Measurements from ENCODE around the gene OXLD1. TPM values are rescaled to one million over a fixed set of nuclear protein-coding genes. Genes with fewer than 3 reads are reported as not detected.
A peak's percentile ranks its signal among the peaks of the same experiment; 100 is the strongest.

The OXLD1 gene
- polyA plus RNA-seq, 2 donors, result 38.1 to 46.1 TPM

GRCh38 chr17:81693509-81694210 lies 27.3 kb upstream of the OXLD1 start:
- Histone ChIP-seq H3K27me3 (ENCODE audit: control insufficient read depth in 1 of 2, insufficient read depth in 2 of 2, low read length in 2 of 2) (no peaks in the 10 kb centered on the region), H3K27ac (ENCODE audit: low read depth in 2 of 2, low read length in 1 of 2) (no peak overlapping the region), H3K36me3 (ENCODE audit: control insufficient read depth in 2 of 2, insufficient read depth in 2 of 2, low read length in 1 of 2) (peaks cover 34 to 86% of the 10 kb centered on the region in 2 donors), H3K4me1 (ENCODE audit: control insufficient read depth in 2 of 2, insufficient read depth in 2 of 2, low read length in 1 of 2) (peaks cover 5 to 7% of the 10 kb centered on the region in 2 donors), H3K4me3 (ENCODE audit: low read depth in 1 of 2, low read length in 2 of 2) (no peak overlapping the region), H3K9me3 (ENCODE audit: control insufficient read depth in 2 of 2, insufficient read depth in 1 of 2, low read depth in 1 of 2, low read length in 1 of 2) (no peaks in the 10 kb centered on the region)
- WGBS, 2 donors, result 89 to 90% methylated on average over 35 of the region's 35 CpGs

GRCh38 chr17:81691608-81692007 lies 25.2 kb upstream of the OXLD1 start:
- WGBS, 2 donors, result 91 to 96% methylated on average over 17 to 20 of the region's 20 CpGs
- no peaks in the 10 kb centered on the region for H3K27me3 ChIP-seq (ENCODE audit: control insufficient read depth in 1 of 2, insufficient read depth in 2 of 2, low read length in 2 of 2)
- H3K27ac ChIP-seq (ENCODE audit: low read depth in 2 of 2, low read length in 1 of 2), result no peak overlapping the region
- peaks cover 7% of the 10 kb centered on the region in 2 donors for H3K4me1 ChIP-seq (ENCODE audit: control insufficient read depth in 2 of 2, insufficient read depth in 2 of 2, low read length in 1 of 2)
- peaks cover 34 to 94% of the 10 kb centered on the region in 2 donors for H3K36me3 ChIP-seq (ENCODE audit: control insufficient read depth in 2 of 2, insufficient read depth in 2 of 2, low read length in 1 of 2)
- H3K9me3 ChIP-seq (ENCODE audit: control insufficient read depth in 2 of 2, insufficient read depth in 1 of 2, low read depth in 1 of 2, low read length in 1 of 2), result no peaks in the 10 kb centered on the region
- H3K4me3 ChIP-seq (ENCODE audit: low read depth in 1 of 2, low read length in 2 of 2), result no peak overlapping the region

GRCh38 chr17:81691196-81691595 lies 24.8 kb upstream of the OXLD1 start:
- H3K27ac ChIP-seq (ENCODE audit: low read depth in 2 of 2, low read length in 1 of 2), result no peak overlapping the region
- peaks cover 7% of the 10 kb centered on the region in 2 donors for H3K4me1 ChIP-seq (ENCODE audit: control insufficient read depth in 2 of 2, insufficient read depth in 2 of 2, low read length in 1 of 2)
- H3K9me3 ChIP-seq (ENCODE audit: control insufficient read depth in 2 of 2, insufficient read depth in 1 of 2, low read depth in 1 of 2, low read length in 1 of 2), result no peaks in the 10 kb centered on the region
- 88 to 89% methylated on average over 18 of the region's 18 CpGs for WGBS, 2 donors
- H3K36me3 ChIP-seq (ENCODE audit: control insufficient read depth in 2 of 2, insufficient read depth in 2 of 2, low read length in 1 of 2), result peaks cover 31 to 94% of the 10 kb centered on the region in 2 donors
- H3K27me3 ChIP-seq (ENCODE audit: control insufficient read depth in 1 of 2, insufficient read depth in 2 of 2, low read length in 2 of 2), result no peaks in the 10 kb centered on the region
- H3K4me3 ChIP-seq (ENCODE audit: low read depth in 1 of 2, low read length in 2 of 2), result no peak overlapping the region

- peaks cover 7 to 8% of the 10 kb centered on the region in 2 donors for H3K4me1 ChIP-seq (ENCODE audit: control insufficient read depth in 2 of 2, insufficient read depth in 2 of 2, low read length in 1 of 2)
- no peak overlapping the region for H3K27ac ChIP-seq (ENCODE audit: low read depth in 2 of 2, low read length in 1 of 2)
- H3K4me3 ChIP-seq (ENCODE audit: low read depth in 1 of 2, low read length in 2 of 2), result no peak overlapping the region
- peaks cover 29 to 91% of the 10 kb centered on the region in 2 donors for H3K36me3 ChIP-seq (ENCODE audit: control insufficient read depth in 2 of 2, insufficient read depth in 2 of 2, low read length in 1 of 2)
- H3K27me3 ChIP-seq (ENCODE audit: control insufficient read depth in 1 of 2, insufficient read depth in 2 of 2, low read length in 2 of 2), result no peaks in the 10 kb centered on the region
- no peaks in the 10 kb centered on the region for H3K9me3 ChIP-seq (ENCODE audit: control insufficient read depth in 2 of 2, insufficient read depth in 1 of 2, low read depth in 1 of 2, low read length in 1 of 2)
- WGBS, 2 donors, result 87 to 89% methylated on average over 17 of the region's 17 CpGs
These were observed 24.1 kb upstream of the OXLD1 start for GRCh38 chr17:81690549-81690948.

- H3K27me3 ChIP-seq (ENCODE audit: control insufficient read depth in 1 of 2, insufficient read depth in 2 of 2, low read length in 2 of 2), result no peaks in the 10 kb centered on the region
- H3K4me1 ChIP-seq (ENCODE audit: control insufficient read depth in 2 of 2, insufficient read depth in 2 of 2, low read length in 1 of 2), result peaks cover 7 to 13% of the 10 kb centered on the region in 2 donors
- H3K9me3 ChIP-seq (ENCODE audit: control insufficient read depth in 2 of 2, insufficient read depth in 1 of 2, low read depth in 1 of 2, low read length in 1 of 2), result no peaks in the 10 kb centered on the region
- no peak overlapping the region for H3K4me3 ChIP-seq (ENCODE audit: low read depth in 1 of 2, low read length in 2 of 2)
- WGBS, 2 donors, result 90 to 94% methylated on average over 18 of the region's 18 CpGs
- peaks cover 25 to 87% of the 10 kb centered on the region in 2 donors for H3K36me3 ChIP-seq (ENCODE audit: control insufficient read depth in 2 of 2, insufficient read depth in 2 of 2, low read length in 1 of 2)
- H3K27ac ChIP-seq (ENCODE audit: low read depth in 2 of 2, low read length in 1 of 2), result no peak overlapping the region
These were observed 23.7 kb upstream of the OXLD1 start for GRCh38 chr17:81690066-81690465.

- no peaks in the 10 kb centered on the region for H3K9me3 ChIP-seq (ENCODE audit: control insufficient read depth in 2 of 2, insufficient read depth in 1 of 2, low read depth in 1 of 2, low read length in 1 of 2)
- H3K4me3 ChIP-seq (ENCODE audit: low read depth in 1 of 2, low read length in 2 of 2), result no peak overlapping the region
- H3K27me3 ChIP-seq (ENCODE audit: control insufficient read depth in 1 of 2, insufficient read depth in 2 of 2, low read length in 2 of 2), result no peaks in the 10 kb centered on the region
- peaks cover 14 to 72% of the 10 kb centered on the region in 2 donors for H3K36me3 ChIP-seq (ENCODE audit: control insufficient read depth in 2 of 2, insufficient read depth in 2 of 2, low read length in 1 of 2)
- WGBS, 2 donors, result 73 to 78% methylated on average over 14 of the region's 14 CpGs
- H3K27ac ChIP-seq (ENCODE audit: low read depth in 2 of 2, low read length in 1 of 2), result peak overlapping the region in 1 of 2 donors; percentile 50
- H3K4me1 ChIP-seq (ENCODE audit: control insufficient read depth in 2 of 2, insufficient read depth in 2 of 2, low read length in 1 of 2), result peaks cover 7 to 20% of the 10 kb centered on the region in 2 donors
These were observed 22.2 kb upstream of the OXLD1 start for GRCh38 chr17:81688616-81689015.

GRCh38 chr17:81687770-81688541 lies 21.6 kb upstream of the OXLD1 start:
- H3K9me3 ChIP-seq (ENCODE audit: control insufficient read depth in 2 of 2, insufficient read depth in 1 of 2, low read depth in 1 of 2, low read length in 1 of 2), result no peaks in the 10 kb centered on the region
- H3K36me3 ChIP-seq (ENCODE audit: control insufficient read depth in 2 of 2, insufficient read depth in 2 of 2, low read length in 1 of 2), result peaks cover 14 to 67% of the 10 kb centered on the region in 2 donors
- no peak overlapping the region for H3K4me3 ChIP-seq (ENCODE audit: low read depth in 1 of 2, low read length in 2 of 2)
- H3K27ac ChIP-seq (ENCODE audit: low read depth in 2 of 2, low read length in 1 of 2), result no peak overlapping the region
- H3K27me3 ChIP-seq (ENCODE audit: control insufficient read depth in 1 of 2, insufficient read depth in 2 of 2, low read length in 2 of 2), result no peaks in the 10 kb centered on the region
- WGBS, 2 donors, result 88% methylated on average over 40 to 41 of the region's 41 CpGs
- H3K4me1 ChIP-seq (ENCODE audit: control insufficient read depth in 2 of 2, insufficient read depth in 2 of 2, low read length in 1 of 2), result peaks cover 7 to 22% of the 10 kb centered on the region in 2 donors

GRCh38 chr17:81686614-81687013 lies 20.2 kb upstream of the OXLD1 start:
- WGBS, 2 donors, result 93 to 95% methylated on average over 20 of the region's 20 CpGs
- H3K4me1 ChIP-seq (ENCODE audit: control insufficient read depth in 2 of 2, insufficient read depth in 2 of 2, low read length in 1 of 2), result peaks cover 7 to 25% of the 10 kb centered on the region in 2 donors
- H3K4me3 ChIP-seq (ENCODE audit: low read depth in 1 of 2, low read length in 2 of 2), result no peak overlapping the region
- no peaks in the 10 kb centered on the region for H3K9me3 ChIP-seq (ENCODE audit: control insufficient read depth in 2 of 2, insufficient read depth in 1 of 2, low read depth in 1 of 2, low read length in 1 of 2)
- H3K27me3 ChIP-seq (ENCODE audit: control insufficient read depth in 1 of 2, insufficient read depth in 2 of 2, low read length in 2 of 2), result no peaks in the 10 kb centered on the region
- peaks cover 14 to 56% of the 10 kb centered on the region in 2 donors for H3K36me3 ChIP-seq (ENCODE audit: control insufficient read depth in 2 of 2, insufficient read depth in 2 of 2, low read length in 1 of 2)
- no peak overlapping the region for H3K27ac ChIP-seq (ENCODE audit: low read depth in 2 of 2, low read length in 1 of 2)

GRCh38 chr17:81685108-81685507 lies 18.7 kb upstream of the OXLD1 start:
- peak overlapping the region; percentile 91 to 96 for H3K27ac ChIP-seq (ENCODE audit: low read depth in 2 of 2, low read length in 1 of 2)
- H3K27me3 ChIP-seq (ENCODE audit: control insufficient read depth in 1 of 2, insufficient read depth in 2 of 2, low read length in 2 of 2), result no peaks in the 10 kb centered on the region
- peaks cover 6 to 25% of the 10 kb centered on the region in 2 donors for H3K4me1 ChIP-seq (ENCODE audit: control insufficient read depth in 2 of 2, insufficient read depth in 2 of 2, low read length in 1 of 2)
- H3K9me3 ChIP-seq (ENCODE audit: control insufficient read depth in 2 of 2, insufficient read depth in 1 of 2, low read depth in 1 of 2, low read length in 1 of 2), result no peaks in the 10 kb centered on the region
- 44 to 50% methylated on average over 12 of the region's 12 CpGs for WGBS, 2 donors
- H3K36me3 ChIP-seq (ENCODE audit: control insufficient read depth in 2 of 2, insufficient read depth in 2 of 2, low read length in 1 of 2), result peaks cover 5 to 43% of the 10 kb centered on the region in 2 donors
- H3K4me3 ChIP-seq (ENCODE audit: low read depth in 1 of 2, low read length in 2 of 2), result peak overlapping the region; percentile 87 to 97

Measured in esophagus (tissue), 2 donors.